ENCODE results near the gene KIRREL3.

DNA sequence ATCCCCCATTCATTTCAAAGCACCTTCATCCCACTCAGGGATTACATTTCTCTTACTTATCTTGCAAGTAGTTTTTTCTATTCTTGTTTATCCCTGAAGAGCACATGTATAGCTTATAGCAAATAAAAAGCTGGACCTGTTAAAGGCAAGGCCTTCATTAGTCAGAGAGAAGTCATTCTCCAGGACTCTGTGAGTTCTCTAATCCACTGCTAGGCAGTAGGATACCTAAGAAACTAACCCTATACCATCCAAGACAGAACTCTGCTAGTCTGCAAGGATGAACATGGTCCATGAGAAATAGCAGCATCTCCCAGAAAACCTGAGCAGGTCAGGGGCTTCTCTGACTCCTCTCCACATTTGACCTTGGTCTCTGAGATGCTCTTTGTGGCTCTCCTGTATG lies 104.5 kb downstream of the KIRREL3 start:
- TF ChIP-seq EZH2phosphoT487 (IDR thresholded peaks at IDR 0.05; ENCODE audit: borderline replicate concordance, low read length) (no peak), EZH2 (IDR thresholded peaks at IDR 0.05; ENCODE audit: low read length, unreplicated experiment) (no peak)

All from PC-3 (cell line).